H9 (cell line): ENCODE measurements around the gene ACTN1. TPM values are rescaled to one million over a fixed set of nuclear protein-coding genes. Genes with fewer than 3 reads are reported as not detected.

Experiments used
- DNase-seq: peaks from one replicate; pipeline ENCODE4 v3.0.0-alpha.2; 2017
- H2AFZ ChIP-seq: one replicate; pipeline ENCODE4 v1.6.1; 2013; ENCODE audit warnings: mild to moderate bottlenecking, low read length, control low read depth, moderate library complexity
- H2AK5ac ChIP-seq: 2 replicates; pipeline ENCODE4 v1.6.1; 2013; ENCODE audit warnings: low read length, control low read depth, mixed read lengths; ENCODE audit not compliant: insufficient read length
- H2BK120ac ChIP-seq: one replicate; pipeline ENCODE4 v1.6.1; 2013; ENCODE audit warnings: low read depth, mild to moderate bottlenecking, low read length, control low read depth, inconsistent platforms; ENCODE audit not compliant: poor library complexity, severe bottlenecking
- H2BK12ac ChIP-seq: 2 replicates; pipeline ENCODE4 v1.6.1; 2013; ENCODE audit warnings: low read length, control low read depth, mixed read lengths, low read depth; ENCODE audit not compliant: insufficient read length
- H2BK15ac ChIP-seq: 2 replicates; pipeline ENCODE4 v1.6.1; 2013; ENCODE audit warnings: low read depth, low read length, control low read depth
- H2BK20ac ChIP-seq: one replicate; pipeline ENCODE4 v1.6.1; 2013; ENCODE audit warnings: low read depth, mild to moderate bottlenecking, low read length, control low read depth, inconsistent platforms; ENCODE audit not compliant: poor library complexity, severe bottlenecking
- H2BK5ac ChIP-seq: 2 replicates; pipeline ENCODE4 v1.6.1; 2013; ENCODE audit warnings: low read length, control low read depth, mixed read lengths; ENCODE audit not compliant: insufficient read length
- H3K14ac ChIP-seq: 2 replicates; pipeline ENCODE4 v1.6.1; 2013; ENCODE audit warnings: low read length, control low read depth; ENCODE audit not compliant: insufficient read depth
- H3K18ac ChIP-seq: 2 replicates; pipeline ENCODE4 v1.6.1; 2013; ENCODE audit warnings: low read depth, mild to moderate bottlenecking, mixed read lengths, low read length, control low read depth; ENCODE audit not compliant: insufficient read length
- H3K23ac ChIP-seq: 2 replicates; pipeline ENCODE4 v1.6.1; 2013; ENCODE audit warnings: low read length, control low read depth, mixed read lengths, low read depth; ENCODE audit not compliant: insufficient read length
- H3K23me2 ChIP-seq: 2 replicates; pipeline ENCODE4 v1.6.1; 2013; ENCODE audit warnings: low read depth, mild to moderate bottlenecking, mixed read lengths, low read length, control low read depth; ENCODE audit not compliant: insufficient read length, poor library complexity, severe bottlenecking
- H3K27ac ChIP-seq: 2 replicates; pipeline ENCODE4 v1.5.1; 2013; ENCODE audit warnings: low read length, control low read depth, mixed read lengths, low read depth; ENCODE audit not compliant: insufficient read length
- H3K27me3 ChIP-seq: 2 replicates; pipeline ENCODE4 v1.6.1; 2013; ENCODE audit warnings: low read length, control low read depth, inconsistent platforms; ENCODE audit not compliant: insufficient read depth
- H3K4ac ChIP-seq: 2 replicates; pipeline ENCODE4 v1.6.1; 2013; ENCODE audit warnings: low read depth, mild to moderate bottlenecking, control low read depth, inconsistent platforms, low read length, moderate library complexity
- H3K4me1 ChIP-seq: 2 replicates; pipeline ENCODE4 v1.6.1; 2013; ENCODE audit warnings: low read length, control low read depth, inconsistent platforms; ENCODE audit not compliant: insufficient read depth
- H3K4me2 ChIP-seq: 2 replicates; pipeline ENCODE4 v1.6.1; 2013; ENCODE audit warnings: low read length, control low read depth, mixed read lengths; ENCODE audit not compliant: insufficient read length, insufficient read depth
- H3K56ac ChIP-seq: 2 replicates; pipeline ENCODE4 v1.6.1; 2013; ENCODE audit warnings: low read depth, mild to moderate bottlenecking, mixed read lengths, low read length, control low read depth; ENCODE audit not compliant: insufficient read length
- H3K79me1 ChIP-seq: 2 replicates; pipeline ENCODE4 v1.6.1; 2013; ENCODE audit warnings: low read depth, mild to moderate bottlenecking, moderate library complexity, low read length, control low read depth, inconsistent platforms; ENCODE audit not compliant: insufficient read depth, poor library complexity, severe bottlenecking
- H3K79me2 ChIP-seq: 2 replicates; pipeline ENCODE4 v1.6.1; 2013; ENCODE audit warnings: low read length, control low read depth, inconsistent platforms; ENCODE audit not compliant: insufficient read depth
- H3K9ac ChIP-seq: 2 replicates; pipeline ENCODE4 v1.6.1; 2013; ENCODE audit warnings: low read length, control low read depth, mixed read lengths; ENCODE audit not compliant: insufficient read length; ENCODE audit errors: extremely low read depth
- H3K9me3 ChIP-seq: one replicate; pipeline ENCODE4 v1.6.1; 2013; ENCODE audit warnings: low read depth, low read length, inconsistent platforms; ENCODE audit not compliant: control insufficient read depth
- H3T11ph ChIP-seq: one replicate; pipeline ENCODE4 v1.6.1; 2013; ENCODE audit warnings: mild to moderate bottlenecking, low read length, control low read depth, inconsistent platforms
- H4K20me1 ChIP-seq: one replicate; pipeline ENCODE4 v1.6.1; 2013; ENCODE audit not compliant: control insufficient read depth, insufficient read length, insufficient read depth
- H4K5ac ChIP-seq: 2 replicates; pipeline ENCODE4 v1.6.1; 2013; ENCODE audit warnings: low read depth, mild to moderate bottlenecking, mixed read lengths, low read length, control low read depth; ENCODE audit not compliant: insufficient read length
- H4K8ac ChIP-seq: replicated peaks from 2 replicates; pipeline ENCODE4 v1.6.1; 2013; ENCODE audit warnings: low read length, control low read depth, mixed read lengths, low read depth; ENCODE audit not compliant: insufficient read length
- H4K91ac ChIP-seq: 2 replicates; pipeline ENCODE4 v1.6.1; 2013; ENCODE audit warnings: low read depth, mild to moderate bottlenecking, moderate library complexity, mixed read lengths, low read length, control low read depth; ENCODE audit not compliant: insufficient read length
- H3K27ac Mint-ChIP-seq, 3 experiments: 2 replicates in 2 of 3; 3 replicates in 1 of 3; pipeline ENCODE4 v1.8.0; 2020 to 2021; ENCODE audit warnings: mixed read lengths in 3 of 3, mild to moderate bottlenecking in 1 of 3, moderate library complexity in 1 of 3
- H3K27me3 Mint-ChIP-seq: 2 replicates; pipeline ENCODE4 v1.8.0; 2021; ENCODE audit warnings: low read depth, mild to moderate bottlenecking, moderate library complexity, mixed read lengths
- H3K36me3 Mint-ChIP-seq, 3 experiments: 2 replicates in 2 of 3; 3 replicates in 1 of 3; pipeline ENCODE4 v1.8.0; 2020 to 2021; ENCODE audit warnings: low read depth in 3 of 3, mixed read lengths in 3 of 3; ENCODE audit not compliant: insufficient read depth in 1 of 3
- H3K4me1 Mint-ChIP-seq, 2 experiments: 2 replicates each; pipeline ENCODE4 v1.8.0; 2020; ENCODE audit warnings: mixed read lengths in 2 of 2
- H3K4me3 Mint-ChIP-seq, 2 experiments: 2 replicates in 1 of 2; 3 replicates in 1 of 2; pipeline ENCODE4 v1.8.0; 2020 to 2021; ENCODE audit warnings: mild to moderate bottlenecking in 2 of 2, mixed read lengths in 2 of 2, moderate library complexity in 1 of 2
- H3K9me3 Mint-ChIP-seq, 2 experiments: 2 replicates in 1 of 2; 3 replicates in 1 of 2; pipeline ENCODE4 v1.8.0; 2020; ENCODE audit warnings: mild to moderate bottlenecking in 2 of 2, mixed read lengths in 2 of 2, moderate library complexity in 1 of 2
- WGBS: extraction: QIAGEN DNeasy Blood & Tissue Kit; methylation state at CpG from one replicate; pipeline ENCODE4 v1.1.7; 2013; ENCODE audit warnings: missing lambda C conversion rate, low lambda C conversion rate, mixed read lengths; ENCODE audit not compliant: insufficient read length; ENCODE audit errors: extremely low coverage; 5-methylcytosine and 5-hydroxymethylcytosine counted together
- total RNA-seq: library from RNA; stranded (reverse); gene quantifications from 2 replicates; pipeline ENCODE4 v1.2.1, GENCODE V29; 2021
- TF ChIP-seq, protein P1 (sequence below): fragments of 200-600 bp; sonication (generic); conservative IDR thresholded peaks from 3 replicates; pipeline ENCODE4 v1.8.0; 2021; ENCODE audit warnings: antibody characterized with exemption, mild to moderate bottlenecking

ACTN1 gene
- total RNA-seq, 1 experiment from 2014 or later, result 219 TPM

DNA sequence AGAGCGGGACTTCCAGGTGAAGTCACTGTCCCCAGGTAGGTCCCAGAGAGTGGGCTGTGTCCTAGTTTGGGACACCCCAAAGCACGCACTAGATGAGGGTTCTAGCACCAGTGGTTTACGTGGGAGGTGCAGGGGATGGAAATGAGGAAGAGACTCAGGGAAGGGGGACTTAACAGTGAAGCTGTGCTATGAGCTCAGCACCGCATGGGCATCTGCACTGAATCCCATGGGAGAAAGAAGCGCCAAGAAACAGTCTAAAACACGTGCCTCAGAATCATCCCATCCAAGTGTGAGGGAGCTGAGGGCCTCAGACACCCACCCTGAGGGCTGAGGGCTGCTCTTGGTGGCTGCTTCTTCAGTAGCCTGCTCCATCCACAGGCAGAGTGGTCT lies 114.7 kb downstream of the ACTN1 start:
- H3K36me3 Mint-ChIP-seq, result peaks cover 2 to 11% (median 7%) of the 10 kb centered on the region in 3 experiments; a peak in 4 of 7 replicates
- Histone ChIP-seq H3K14ac (no peak overlapping the region), H3K23ac (no peak overlapping the region), H3K4me1 (no peaks in the 10 kb centered on the region), H4K91ac (no peak overlapping the region), H2BK20ac (no peak overlapping the region), H2AK5ac (no peak overlapping the region), H3K9me3 (no peaks in the 10 kb centered on the region), H4K5ac (no peak overlapping the region), H3T11ph (no peak overlapping the region), H3K4ac (no peak overlapping the region), H2BK120ac (no peak overlapping the region), H3K27me3 (no peaks in the 10 kb centered on the region), H3K79me2 (no peaks in the 10 kb centered on the region), H3K79me1 (no peaks in the 10 kb centered on the region), H2BK15ac (no peak overlapping the region), H2BK5ac (no peak overlapping the region), H3K18ac (no peak overlapping the region), H3K56ac (no peak overlapping the region), H2BK12ac (no peak overlapping the region), H2AFZ (no peak overlapping the region), H4K8ac (no peak overlapping the region), H3K23me2 (no peaks in the 10 kb centered on the region), H3K4me2 (no peak overlapping the region), H3K27ac (no peak overlapping the region), H4K20me1 (no peaks in the 10 kb centered on the region), H3K9ac (no peak overlapping the region)
- H3K27me3 Mint-ChIP-seq, result peaks cover 2% of the 10 kb centered on the region; the same call in 1 of the 2 replicates
- TF ChIP-seq, protein P1, sequence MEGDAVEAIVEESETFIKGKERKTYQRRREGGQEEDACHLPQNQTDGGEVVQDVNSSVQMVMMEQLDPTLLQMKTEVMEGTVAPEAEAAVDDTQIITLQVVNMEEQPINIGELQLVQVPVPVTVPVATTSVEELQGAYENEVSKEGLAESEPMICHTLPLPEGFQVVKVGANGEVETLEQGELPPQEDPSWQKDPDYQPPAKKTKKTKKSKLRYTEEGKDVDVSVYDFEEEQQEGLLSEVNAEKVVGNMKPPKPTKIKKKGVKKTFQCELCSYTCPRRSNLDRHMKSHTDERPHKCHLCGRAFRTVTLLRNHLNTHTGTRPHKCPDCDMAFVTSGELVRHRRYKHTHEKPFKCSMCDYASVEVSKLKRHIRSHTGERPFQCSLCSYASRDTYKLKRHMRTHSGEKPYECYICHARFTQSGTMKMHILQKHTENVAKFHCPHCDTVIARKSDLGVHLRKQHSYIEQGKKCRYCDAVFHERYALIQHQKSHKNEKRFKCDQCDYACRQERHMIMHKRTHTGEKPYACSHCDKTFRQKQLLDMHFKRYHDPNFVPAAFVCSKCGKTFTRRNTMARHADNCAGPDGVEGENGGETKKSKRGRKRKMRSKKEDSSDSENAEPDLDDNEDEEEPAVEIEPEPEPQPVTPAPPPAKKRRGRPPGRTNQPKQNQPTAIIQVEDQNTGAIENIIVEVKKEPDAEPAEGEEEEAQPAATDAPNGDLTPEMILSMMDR, result no peak
- H3K4me1 Mint-ChIP-seq, result peaks cover 2 to 5% of the 10 kb centered on the region in 2 experiments; a peak in 3 of 4 replicates
- no CpG with 5 or more reads among the region's 6 CpGs for WGBS
- H3K4me3 Mint-ChIP-seq, result no peak overlapping the region
- peaks cover 9 to 11% of the 10 kb centered on the region in 2 experiments for H3K9me3 Mint-ChIP-seq
- no peak overlapping the region for H3K27ac Mint-ChIP-seq
- no peak for DNase-seq
